SH-SY5Y (cell line): ENCODE data around the gene AMBP.

Source experiments
- GATA2 ChIP-seq: IDR thresholded peaks from 2 replicates; pipeline ENCODE4 v1.6.1; 2011; ENCODE audit warnings: mild to moderate bottlenecking, low read depth, low read length
- GATA3 ChIP-seq: IDR thresholded peaks from 2 replicates; pipeline ENCODE4 v1.6.1; 2011; ENCODE audit warnings: low read depth, mild to moderate bottlenecking, low read length, moderate library complexity

GRCh38 chr9:114037249-114037648 is 40.9 kb downstream of the AMBP start:
- no peak for TF ChIP-seq GATA3
- TF ChIP-seq GATA2: no peak
